OCI-LY3 (cell line): ENCODE measurements around the gene KCNIP4.

Experiments used
- H2AFZ ChIP-seq: fragments of 200-600, 300-600 bp; shearing (Covaris generic); 2 replicates; pipeline ENCODE4 v1.6.0; 2014; ENCODE audit warnings: antibody characterized with exemption, low read depth, low read length
- H3K27ac ChIP-seq: fragments of 200-600, 300-600 bp; sonication (generic); 2 replicates; pipeline ENCODE4 v1.5.1; 2014; ENCODE audit warnings: mild to moderate bottlenecking, low read length, moderate library complexity, mixed read lengths
- H3K27me3 ChIP-seq: fragments of 200-600, 300-600 bp; sonication (generic); 2 replicates; pipeline ENCODE4 v1.6.1; 2014; ENCODE audit warnings: low read depth, low read length, mixed read lengths
- H3K36me3 ChIP-seq: fragments of 200-600, 300-600 bp; sonication (generic); replicated peaks from 2 replicates; pipeline ENCODE3; 2014; ENCODE audit warnings: low read depth, low read length, mixed read lengths
- H3K4me1 ChIP-seq: fragments of 300-600, 200-600 bp; sonication (generic); 2 replicates; pipeline ENCODE4 v1.6.1; 2014; ENCODE audit warnings: low read length, mixed read lengths
- H3K4me2 ChIP-seq: fragments of 200-600, 300-600 bp; sonication (generic); 2 replicates; pipeline ENCODE4 v1.6.1; 2014; ENCODE audit warnings: low read length, mixed read lengths
- H3K4me3 ChIP-seq: fragments of 300-600, 200-600 bp; sonication (generic); 2 replicates; pipeline ENCODE4 v1.5.1; 2014; ENCODE audit warnings: antibody characterized with exemption, mild to moderate bottlenecking, low read length, moderate library complexity
- H3K79me2 ChIP-seq: fragments of 300-600, 200-600 bp; shearing (Covaris generic); 2 replicates; pipeline ENCODE4 v1.6.1; 2014; ENCODE audit warnings: mild to moderate bottlenecking, low read length, mixed read lengths
- H3K9ac ChIP-seq: fragments of 300-600, 200-600 bp; shearing (Covaris generic); 2 replicates; pipeline ENCODE4 v1.6.0; 2014; ENCODE audit warnings: mild to moderate bottlenecking, low read length, moderate library complexity
- H3K9me3 ChIP-seq: fragments of 200-600, 300-600 bp; shearing (Covaris generic); 2 replicates; pipeline ENCODE4 v1.6.1; 2014; ENCODE audit warnings: low read length, mixed read lengths; ENCODE audit not compliant: insufficient read depth
- H4K20me1 ChIP-seq: fragments of 200-600, 300-600 bp; sonication (generic); 2 replicates; pipeline ENCODE4 v1.6.1; 2016; ENCODE audit warnings: low read length, mixed read lengths; ENCODE audit not compliant: insufficient read depth
- CTCF ChIP-seq: fragments of 200-600, 300-600 bp; sonication (generic); IDR thresholded peaks from 2 replicates; pipeline ENCODE4 v1.5.1; 2014; ENCODE audit warnings: antibody characterized with exemption, low read length, low read depth
- EZH2phosphoT487 ChIP-seq: fragments of 200-600 bp; shearing (Covaris generic); IDR thresholded peaks from 2 replicates; pipeline ENCODE4 v1.6.1; 2018; ENCODE audit warnings: antibody characterized with exemption, mixed run types, low read depth

The KCNIP4 gene

GRCh38 chr4:21387683-21388082 is 560.9 kb downstream of the KCNIP4 start:
- Histone ChIP-seq H3K27me3 (no peaks in the 10 kb centered on the region), H3K4me2 (no peak overlapping the region)

GRCh38 chr4:21386166-21386780 is 562.3 kb downstream of the KCNIP4 start:
- TF ChIP-seq CTCF = no peak
- TF ChIP-seq EZH2phosphoT487 = no peak
- Histone ChIP-seq H3K9ac (no peak overlapping the region), H3K36me3 (no peaks in the 10 kb centered on the region), H3K27me3 (no peaks in the 10 kb centered on the region), H3K4me3 (no peak overlapping the region), H3K79me2 (no peaks in the 10 kb centered on the region), H3K9me3 (no peaks in the 10 kb centered on the region), H4K20me1 (no peaks in the 10 kb centered on the region), H3K4me2 (no peak overlapping the region), H2AFZ (no peak overlapping the region), H3K27ac (no peak overlapping the region), H3K4me1 (no peaks in the 10 kb centered on the region)

More at GRCh38 chr4:21387683-21388082, 560.9 kb downstream of the KCNIP4 start:
- H3K9ac ChIP-seq = no peak overlapping the region
- no peaks in the 10 kb centered on the region for H3K79me2 ChIP-seq
- no peak overlapping the region for H3K27ac ChIP-seq
- no peaks in the 10 kb centered on the region for H4K20me1 ChIP-seq
- no peak overlapping the region for H3K4me3 ChIP-seq
- no peaks in the 10 kb centered on the region for H3K36me3 ChIP-seq
- H3K4me1 ChIP-seq = no peaks in the 10 kb centered on the region
- no peak overlapping the region for H2AFZ ChIP-seq
- H3K9me3 ChIP-seq = no peaks in the 10 kb centered on the region
- TF ChIP-seq EZH2phosphoT487 (no peak), CTCF (no peak)

- no peaks in the 10 kb centered on the region for H3K4me1 ChIP-seq
- no peak overlapping the region for H3K27ac ChIP-seq
- H2AFZ ChIP-seq = no peak overlapping the region
- no peaks in the 10 kb centered on the region for H4K20me1 ChIP-seq
- H3K4me3 ChIP-seq = no peak overlapping the region
- H3K36me3 ChIP-seq = no peaks in the 10 kb centered on the region
- no peak overlapping the region for H3K9ac ChIP-seq
- H3K27me3 ChIP-seq = no peaks in the 10 kb centered on the region
- no peaks in the 10 kb centered on the region for H3K9me3 ChIP-seq
- H3K79me2 ChIP-seq = no peaks in the 10 kb centered on the region
- H3K4me2 ChIP-seq = no peak overlapping the region
- TF ChIP-seq EZH2phosphoT487 (no peak), CTCF (no peak)
Observed at GRCh38 chr4:21385706-21386105, 562.9 kb downstream of the KCNIP4 start.

GRCh38 chr4:21384609-21385008 is 564.0 kb downstream of the KCNIP4 start:
- no peak overlapping the region for H3K9ac ChIP-seq
- TF ChIP-seq EZH2phosphoT487 (no peak), CTCF (no peak)
- H3K4me1 ChIP-seq = no peaks in the 10 kb centered on the region
- H3K9me3 ChIP-seq = no peaks in the 10 kb centered on the region
- H3K27me3 ChIP-seq = no peaks in the 10 kb centered on the region
- H4K20me1 ChIP-seq = no peaks in the 10 kb centered on the region
- no peak overlapping the region for H3K4me3 ChIP-seq
- H3K79me2 ChIP-seq = no peaks in the 10 kb centered on the region
- H2AFZ ChIP-seq = no peak overlapping the region
- no peak overlapping the region for H3K4me2 ChIP-seq
- no peak overlapping the region for H3K27ac ChIP-seq
- H3K36me3 ChIP-seq = no peaks in the 10 kb centered on the region
